Esophagus muscularis mucosa (tissue), 4 donors: ENCODE data around the gene TOMM20. TPM values are rescaled to one million over a fixed set of nuclear protein-coding genes. Genes with fewer than 3 reads are reported as not detected.
A peak's percentile ranks its signal among the peaks of the same experiment; 100 is the strongest.
"Not testable (repeated sequence)": the region's sequence is repeated elsewhere in the genome, so short reads cannot be mapped to it uniquely, and the experiment has no call there.

ENCODE experiments used
- DNase-seq: peaks from one replicate; pipeline ENCODE4 v3.0.0-alpha.2; 2017; ENCODE audit errors: extremely low spot score
- H3K27ac ChIP-seq, 4 donors: fragments of 200-600 bp; sonication (generic); replicated peaks in 1 of 4; 1 replicate in 3 of 4; 2 replicates in 1 of 4; pipeline ENCODE4 v1.5.1; 2016 to 2019; ENCODE audit warnings: mild to moderate bottlenecking in 1 of 4
- H3K27me3 ChIP-seq, 4 donors: fragments of 200-600 bp; sonication (generic); one replicate each; pipeline versions ENCODE4 v1.5.1 to v1.6.0; 2016 to 2019
- H3K36me3 ChIP-seq, 4 donors: fragments of 200-600 bp; sonication (generic); one replicate each; pipeline ENCODE4 v1.5.1; 2016 to 2019
- H3K4me1 ChIP-seq, 4 donors: fragments of 200-600 bp; sonication (generic); one replicate each; pipeline ENCODE4 v1.5.1; 2016 to 2019
- H3K4me3 ChIP-seq, 4 donors: fragments of 200-600 bp; sonication (generic); 1 replicate in 2 of 4; 2 replicates in 2 of 4; pipeline ENCODE4 v1.5.1; 2016 to 2019; ENCODE audit warnings: mild to moderate bottlenecking in 4 of 4, moderate library complexity in 1 of 4
- H3K9me3 ChIP-seq, 4 donors: fragments of 200-600 bp; sonication (generic); 1 replicate in 3 of 4; 2 replicates in 1 of 4; pipeline ENCODE4 v1.5.1; 2016 to 2019
- CTCF ChIP-seq, 3 experiments: fragments of 200-600 bp in 2 of 3; fragments of 450-650 bp in 1 of 3; sonication (generic) in 2 of 3; IDR thresholded peaks; one replicate each; pipeline ENCODE4 v1.5.1; 2017 to 2019; ENCODE audit warnings: antibody characterized with exemption in 3 of 3, mild to moderate bottlenecking in 2 of 3, moderate library complexity in 1 of 3
- EP300 ChIP-seq: sonication (generic); formaldehyde crosslinking; IDR thresholded peaks from one replicate; pipeline ENCODE4 v1.6.1; 2017; ENCODE audit warnings: antibody characterized with exemption
- POLR2A ChIP-seq: fragments of 450-650 bp; IDR thresholded peaks from one replicate; pipeline ENCODE4 v1.6.1; 2017; ENCODE audit warnings: antibody characterized with exemption, moderate library complexity, mild to moderate bottlenecking, low read depth
- POLR2AphosphoS5 ChIP-seq, 2 donors: sonication (generic); formaldehyde crosslinking; IDR thresholded peaks; one replicate each; pipeline ENCODE4 v1.6.1; 2017; ENCODE audit warnings: antibody characterized with exemption in 2 of 2
- WGBS: methylation state at CpG from one replicate; pipeline ENCODE4 v1.1.5; 2018; 5-methylcytosine and 5-hydroxymethylcytosine counted together
- intact Hi-C: fragments of 100-400 bp; cut with DNase I; formaldehyde crosslinking; loops from one replicate; pipeline ENCODE4 v1.15.1; 2023
- total RNA-seq, 4 donors: library from RNA; depleted of rRNA; stranded (reverse); fragments of >200 nt; gene quantifications; one replicate each; pipeline versions ENCODE4 v1.1.0 to v1.2.1, GENCODE V29; 2016

Gene TOMM20
- total RNA-seq, 4 donors from 2014 or later = 59.7 to 94.3 (median 86.3) TPM

GRCh38 chr1:235161685-235162327, 33.2 kb upstream of the TOMM20 start:
- Histone ChIP-seq H3K36me3 (peaks cover 0 to 31% (median 22%) of the 10 kb centered on the region in 4 donors), H3K4me1 (peaks cover 17 to 43% (median 35%) of the 10 kb centered on the region in 4 donors), H3K9me3 (no peaks in the 10 kb centered on the region), H3K27me3 (no peaks in the 10 kb centered on the region), H3K4me3 (peak overlapping the region; percentile 74 to 84 (median 80)), H3K27ac (peak overlapping the region; percentile 86 to 94 (median 90))
- 66% methylated on average over 21 of the region's 21 CpGs for WGBS
- TF ChIP-seq POLR2AphosphoS5 (IDR thresholded peaks at IDR 0.05) = no peak
- no peak for TF ChIP-seq POLR2A
- no peak for TF ChIP-seq EP300
- no peak for TF ChIP-seq CTCF (IDR thresholded peaks at IDR 0.05)
- DNase-seq = no peak
- intact Hi-C loops = loop anchor here (10.0 kb wide), 1 partner anchor 57 kb away; no protein-coding TSS in a partner anchor

DNA sequence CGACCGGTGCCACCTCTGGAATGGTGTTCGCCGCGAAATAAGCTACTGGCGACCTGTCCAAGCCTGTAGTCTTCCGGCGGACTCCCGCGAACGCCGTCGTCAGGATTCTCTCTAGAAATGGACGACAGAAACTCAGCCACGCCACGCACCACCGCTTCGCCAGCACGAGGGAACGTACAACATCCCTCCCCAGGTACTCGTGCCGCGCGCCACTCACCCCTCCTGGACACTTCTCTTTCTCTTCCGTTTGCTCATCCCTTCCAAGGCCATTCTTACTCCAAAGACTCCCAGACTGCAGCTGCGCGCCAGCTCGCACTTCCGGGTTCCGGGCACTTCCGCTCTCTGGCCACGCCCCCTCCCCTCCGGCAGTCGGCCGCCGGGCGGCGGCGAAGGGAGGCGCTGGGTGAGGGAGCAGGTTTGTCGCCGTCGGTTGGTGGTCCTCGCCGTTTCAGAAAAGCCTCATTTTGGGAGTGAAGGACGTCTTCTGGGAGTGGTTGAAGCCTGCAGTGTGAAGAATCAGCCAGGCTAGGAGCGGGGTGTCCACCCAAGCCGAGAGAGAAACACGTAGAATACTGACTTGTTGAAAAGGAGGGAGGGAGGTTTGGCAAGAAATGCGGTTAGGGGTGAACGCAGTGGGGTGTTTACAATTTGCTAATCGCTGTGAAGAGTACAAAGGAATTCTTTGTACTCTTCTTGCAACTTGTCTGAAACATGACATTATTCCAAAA, 32.5 kb upstream of the TOMM20 start, which contains the start of gene RBM34:
Gene RBM34 (minus strand): TSS at position 294 of the 728 bp plus-strand sequence. CDS start 24 bp downstream, at position 270.
- peaks cover 0 to 38% (median 29%) of the 10 kb centered on the region in 4 donors for H3K36me3 ChIP-seq
- peak within 1 kb of the TSS; percentile 74 to 84 (median 80) for H3K4me3 ChIP-seq
- WGBS = under 1% methylated on average over 39 of the region's 52 CpGs
- no peaks in the 10 kb centered on the region for H3K9me3 ChIP-seq
- H3K4me1 ChIP-seq = peaks cover 17 to 46% (median 36%) of the 10 kb centered on the region in 4 donors
- DNase-seq = peak; percentile 97
- TF ChIP-seq EP300 (no peak), POLR2A (peak; percentile 92), POLR2AphosphoS5 (IDR thresholded peaks at IDR 0.05) (peak; percentile 97 to 99), CTCF (IDR thresholded peaks at IDR 0.05) (peak; percentile 22 to 41 (median 31))
- no peaks in the 10 kb centered on the region for H3K27me3 ChIP-seq
- peak within 1 kb of the TSS; percentile 86 to 94 (median 90) for H3K27ac ChIP-seq
- intact Hi-C loops = loop anchor here (10.0 kb wide), 1 partner anchor 56 kb away; no protein-coding TSS in a partner anchor

GRCh38 chr1:235160383-235160956, 31.8 kb upstream of the TOMM20 start:
- H3K27ac ChIP-seq = peak overlapping the region; percentile 86 to 94 (median 90)
- H3K36me3 ChIP-seq = peaks cover 0 to 43% (median 34%) of the 10 kb centered on the region in 4 donors
- H3K9me3 ChIP-seq = no peaks in the 10 kb centered on the region
- H3K4me3 ChIP-seq = peak overlapping the region; percentile 74 to 84 (median 80)
- WGBS = 5% methylated on average over 13 of the region's 14 CpGs
- intact Hi-C loops = loop anchor here (10.0 kb wide), 1 partner anchor 56 kb away; no protein-coding TSS in a partner anchor
- TF ChIP-seq CTCF (IDR thresholded peaks at IDR 0.05) (no peak), EP300 (no peak), POLR2AphosphoS5 (IDR thresholded peaks at IDR 0.05) (no peak), POLR2A (no peak)
- H3K4me1 ChIP-seq = peaks cover 17 to 46% (median 36%) of the 10 kb centered on the region in 4 donors
- H3K27me3 ChIP-seq = no peaks in the 10 kb centered on the region
- no peak for DNase-seq

- WGBS = 85% methylated on average over 9 of the region's 9 CpGs
- H3K36me3 ChIP-seq = peaks cover 0 to 48% (median 36%) of the 10 kb centered on the region in 4 donors
- H3K27ac ChIP-seq = peak overlapping the region in 1 of 4 donors; percentile 93
- intact Hi-C loops = loop anchor here (10.0 kb wide), 1 partner anchor 55 kb away; no protein-coding TSS in a partner anchor
- H3K4me3 ChIP-seq = peak overlapping the region; percentile 74 to 84 (median 80)
- H3K27me3 ChIP-seq, H3K9me3 ChIP-seq, DNase-seq: not testable (repeated sequence)
- peaks cover 17 to 46% (median 36%) of the 10 kb centered on the region in 4 donors for H3K4me1 ChIP-seq
These were observed 31.3 kb upstream of the TOMM20 start for GRCh38 chr1:235159930-235160329.

- H3K27ac ChIP-seq, H3K27me3 ChIP-seq, H3K9me3 ChIP-seq, intact Hi-C loops, DNase-seq: not testable (repeated sequence)
- peaks cover 17 to 46% (median 36%) of the 10 kb centered on the region in 4 donors for H3K4me1 ChIP-seq
- H3K4me3 ChIP-seq = peak overlapping the region in 1 of 4 donors; percentile 74
- H3K36me3 ChIP-seq = peaks cover 0 to 55% (median 42%) of the 10 kb centered on the region in 4 donors
- WGBS = 98% methylated on average over 9 of the region's 9 CpGs
These were observed 30.6 kb upstream of the TOMM20 start for GRCh38 chr1:235159284-235159683.
